ENCODE data around the gene KLK6. TPM values are rescaled to one million over a fixed set of nuclear protein-coding genes. Genes with fewer than 3 reads are reported as not detected.

The KLK6 gene
- total and polyA plus RNA-seq, 2 of the 13 experiments (the other 11 are each of a cell fraction or from before 2014, with no cell fraction given) = 0.15 to 1.8 TPM

GRCh38 chr19:50928831-50929230 lies 40.6 kb downstream of the KLK6 start (continued):
- TF ChIP-seq YY1 (IDR thresholded peaks at IDR 0.05; ENCODE audit: insufficient read depth, insufficient replicate concordance, low read depth, low read length) (no peak), ZNF670 (CRISPR knock-in tag; IDR thresholded peaks at IDR 0.05; ENCODE audit: borderline replicate concordance) (no peak), NFE2 (CRISPR knock-in tag; IDR thresholded peaks at IDR 0.05) (no peak)

GRCh38 chr19:50926144-50926543 lies 43.2 kb downstream of the KLK6 start:
- Histone ChIP-seq H4K20me1 (ENCODE audit: insufficient read depth, low read length) (no peaks in the 10 kb centered on the region), H3K4me3 (replicated peaks in 1 of 3; ENCODE audit: insufficient read depth in 1 of 3, low read depth in 2 of 3, low read length in 3 of 3) (no peak overlapping the region), H3K79me2 (ENCODE audit: insufficient read depth, low read length) (no peaks in the 10 kb centered on the region), H3K36me3 (replicated peaks in 1 of 2; ENCODE audit: control insufficient read depth in 1 of 2, insufficient read depth in 2 of 2, low read length in 2 of 2) (no peaks in the 10 kb centered on the region), H3K4me2 (ENCODE audit: low read depth, low read length) (no peak overlapping the region), H2AFZ (ENCODE audit: low read length) (no peak overlapping the region), H3K9me3 (ENCODE audit: low read length) (no peaks in the 10 kb centered on the region), H3K27me3 (ENCODE audit: control insufficient read depth in 1 of 2, insufficient read depth in 2 of 2, low read length in 2 of 2) (no peaks in the 10 kb centered on the region; a peak in 1 of 5 replicates), H3K9ac (ENCODE audit: insufficient read depth, low read depth, low read length) (no peak overlapping the region), H3K4me1 (ENCODE audit: insufficient read depth, low read length) (no peaks in the 10 kb centered on the region), H3K27ac (ENCODE audit: extremely low read length, insufficient read depth, low read length) (no peak overlapping the region)
- DNase-seq (ENCODE audit: low spot score) = no peak
- CTCF ChIA-PET (ENCODE audit: low intra/inter-chr PET ratio, low total read pairs) = no interaction called here
- no TSS peak for BruUV-seq (replicated peaks)
- in situ Hi-C loops (cut with HindIII; ENCODE audit: extremely low pct_ligation_motif_present, low pct_unique_long_range_greater_than_20kb) (loop anchor here (25.0 kb wide), 1 partner anchor 161 kb away; the partner anchor contains the start of gene KLK14), intact Hi-C loops (cut with micrococcal nuclease; ENCODE audit: unreplicated experiment) (no loop called here)
- POLR2A ChIA-PET = no interaction called here
- 47% methylated on average over 11 of the region's 11 CpGs for WGBS (ENCODE audit: low lambda C conversion rate)
- no peak for FAIRE-seq
- ATAC-seq = no peak
- no peak for TF ChIP-seq MAX (IDR thresholded peaks at IDR 0.05)
- no peak for TF ChIP-seq ZNF280B (CRISPR knock-in tag; IDR thresholded peaks at IDR 0.05; ENCODE audit: borderline replicate concordance)
- no peak for TF ChIP-seq TEAD3 (CRISPR knock-in tag; optimal IDR thresholded peaks at IDR 0.05; ENCODE audit: borderline replicate concordance)
- no peak for TF ChIP-seq RFXAP (CRISPR knock-in tag; IDR thresholded peaks at IDR 0.05; ENCODE audit: borderline replicate concordance)
- no peak for TF ChIP-seq ZNF329 (CRISPR knock-in tag; IDR thresholded peaks at IDR 0.05; ENCODE audit: low read depth)
- TF ChIP-seq RFX5 (IDR thresholded peaks at IDR 0.05; ENCODE audit: low read depth, low read length) = no peak
- no peak for TF ChIP-seq ZSCAN20 (CRISPR knock-in tag; IDR thresholded peaks at IDR 0.05; ENCODE audit: borderline replicate concordance)
- no peak for TF ChIP-seq HOXD1 (CRISPR knock-in tag; IDR thresholded peaks at IDR 0.05)
- no peak for TF ChIP-seq ZNF576 (CRISPR knock-in tag; IDR thresholded peaks at IDR 0.05)
- TF ChIP-seq IKZF4 (CRISPR knock-in tag; IDR thresholded peaks at IDR 0.05; ENCODE audit: borderline replicate concordance, low read depth, not compliant biosample characterization) = no peak
- TF ChIP-seq GZF1 (CRISPR knock-in tag; IDR thresholded peaks at IDR 0.05) = no peak
- no peak for TF ChIP-seq GABPA (IDR thresholded peaks at IDR 0.05; ENCODE audit: low read depth, low read length)
- no peak for TF ChIP-seq GABPA (CRISPR knock-in tag; IDR thresholded peaks at IDR 0.05; ENCODE audit: low read depth)

Data from HepG2 (cell line).